ENCODE results near the gene MED12L. TPM values are rescaled to one million over a fixed set of nuclear protein-coding genes. Genes with fewer than 3 reads are reported as not detected.

The MED12L gene
- total and polyA plus RNA-seq, 2 donors from 2014 or later, result 0.13 to 0.82 TPM

- intact Hi-C loops (cut with DNase I), result no loop called here
- H3K4me3 ChIP-seq (ENCODE audit: low read length in 3 of 3), result no peak overlapping the region
- no peak overlapping the region for H3K9ac ChIP-seq (ENCODE audit: low read length in 3 of 3)
- no peak for TF ChIP-seq CTCF (IDR thresholded peaks at IDR 0.05; ENCODE audit: borderline replicate concordance, extremely low read depth, insufficient read depth)
- FAIRE-seq (no peak), DNase-seq (no peak)
- H3K27me3 ChIP-seq (ENCODE audit: control insufficient read depth, insufficient read depth, low read length), result no peaks in the 10 kb centered on the region
- no peaks in the 10 kb centered on the region for H3K9me3 ChIP-seq (ENCODE audit: control insufficient read depth in 2 of 3, insufficient read depth in 1 of 3, low read length in 3 of 3)
- no peak overlapping the region for H3K27ac ChIP-seq (ENCODE audit: low read depth in 2 of 2, low read length in 2 of 2)
- H3K4me1 ChIP-seq (ENCODE audit: control insufficient read depth in 2 of 3, insufficient read depth in 2 of 3, low read depth in 1 of 3, low read length in 3 of 3), result no peaks in the 10 kb centered on the region
- no peaks in the 10 kb centered on the region for H3K36me3 ChIP-seq (ENCODE audit: control insufficient read depth in 2 of 3, insufficient read depth in 3 of 3, low read length in 3 of 3)
These were observed 181.6 kb downstream of the MED12L start for GRCh38 chr3:151267066-151267465.

- FAIRE-seq, result no peak
These were observed 183.1 kb downstream of the MED12L start for GRCh38 chr3:151268267-151269235.

GRCh38 chr3:151269631-151270030 lies 184.2 kb downstream of the MED12L start:
- TF ChIP-seq CTCF (IDR thresholded peaks at IDR 0.05; ENCODE audit: borderline replicate concordance, extremely low read depth, insufficient read depth), result no peak
- FAIRE-seq (no peak), DNase-seq (no peak)
- Histone ChIP-seq H3K27me3 (ENCODE audit: control insufficient read depth, insufficient read depth, low read length) (no peaks in the 10 kb centered on the region), H3K4me3 (ENCODE audit: low read length in 3 of 3) (no peak overlapping the region), H3K36me3 (ENCODE audit: control insufficient read depth in 2 of 3, insufficient read depth in 3 of 3, low read length in 3 of 3) (no peaks in the 10 kb centered on the region), H3K9ac (ENCODE audit: low read length in 3 of 3) (no peak overlapping the region), H3K9me3 (ENCODE audit: control insufficient read depth in 2 of 3, insufficient read depth in 1 of 3, low read length in 3 of 3) (no peaks in the 10 kb centered on the region), H3K27ac (ENCODE audit: low read depth in 2 of 2, low read length in 2 of 2) (no peak overlapping the region), H3K4me1 (ENCODE audit: control insufficient read depth in 2 of 3, insufficient read depth in 2 of 3, low read depth in 1 of 3, low read length in 3 of 3) (no peaks in the 10 kb centered on the region)
- intact Hi-C loops (cut with DNase I), result no loop called here

More at GRCh38 chr3:151268267-151269235, 183.1 kb downstream of the MED12L start:
- Histone ChIP-seq H3K4me3 (ENCODE audit: low read length in 3 of 3) (no peak overlapping the region), H3K4me1 (ENCODE audit: control insufficient read depth in 2 of 3, insufficient read depth in 2 of 3, low read depth in 1 of 3, low read length in 3 of 3) (no peaks in the 10 kb centered on the region), H3K27ac (ENCODE audit: low read depth in 2 of 2, low read length in 2 of 2) (no peak overlapping the region), H3K27me3 (ENCODE audit: control insufficient read depth, insufficient read depth, low read length) (no peaks in the 10 kb centered on the region), H3K9me3 (ENCODE audit: control insufficient read depth in 2 of 3, insufficient read depth in 1 of 3, low read length in 3 of 3) (no peaks in the 10 kb centered on the region), H3K9ac (ENCODE audit: low read length in 3 of 3) (no peak overlapping the region), H3K36me3 (ENCODE audit: control insufficient read depth in 2 of 3, insufficient read depth in 3 of 3, low read length in 3 of 3) (no peaks in the 10 kb centered on the region)
- intact Hi-C loops (cut with DNase I), result no loop called here
- TF ChIP-seq CTCF (IDR thresholded peaks at IDR 0.05; ENCODE audit: borderline replicate concordance, extremely low read depth, insufficient read depth), result no peak
- no peak for DNase-seq

All from kidney (tissue), 14 donors.